ENCODE data around the gene COL9A3.

Gene COL9A3

DNA sequence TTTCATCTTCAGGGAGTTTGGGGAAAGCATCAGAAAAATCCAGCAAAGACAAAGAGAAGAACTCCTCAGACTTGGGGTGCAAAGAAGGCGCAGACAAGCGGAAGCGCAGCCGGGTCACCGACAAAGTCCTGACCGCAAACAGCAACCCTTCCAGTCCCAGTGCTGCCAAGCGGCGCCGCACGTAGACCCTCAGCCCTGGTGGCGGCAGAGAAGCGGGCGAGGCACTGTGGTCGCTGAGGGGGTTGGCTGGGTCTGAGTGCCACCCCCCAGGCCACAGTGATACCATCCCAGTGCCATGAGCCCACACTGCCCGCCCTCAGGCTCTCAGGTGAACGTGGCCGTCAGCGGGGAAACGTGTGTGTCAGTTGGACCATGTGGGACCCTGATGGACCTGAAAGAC, 17.4 kb upstream of the COL9A3 start:
- Histone ChIP-seq H3K4me3 (ENCODE audit: extremely low read depth, insufficient read depth, low read length, poor library complexity, severe bottlenecking) (no peak overlapping the region), H3K27ac (ENCODE audit: low read depth, low read length, severe bottlenecking) (no peak overlapping the region)
- 94 to 99% methylated on average over 17 to 19 of the region's 19 CpGs for WGBS, 2 experiments (ENCODE audit: insufficient coverage in 2 of 2)

DNA sequence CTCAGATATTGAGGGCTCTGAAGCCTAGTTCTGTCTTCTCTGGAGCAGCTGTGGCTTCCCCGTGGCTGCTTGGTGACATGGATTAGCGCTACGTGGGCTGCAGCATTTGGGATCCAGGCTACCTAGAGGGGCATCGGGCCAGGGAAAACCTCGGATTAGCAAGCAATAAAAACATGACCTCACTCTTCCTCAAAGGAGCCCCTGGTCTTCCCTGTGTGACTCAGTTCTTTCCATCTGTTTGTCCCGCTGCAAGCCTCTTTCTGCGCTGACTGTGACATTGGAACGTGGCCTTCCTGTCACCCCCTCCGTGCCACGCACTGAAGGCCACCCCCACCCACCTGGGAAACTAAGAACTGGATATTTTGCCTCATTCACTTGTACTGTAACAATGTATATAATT, 17.0 kb upstream of the COL9A3 start:
- WGBS, 2 experiments (ENCODE audit: insufficient coverage in 2 of 2) = 96 to 97% methylated on average over 7 to 10 of the region's 10 CpGs
- peaks cover 7% of the 10 kb centered on the region for H3K4me1 ChIP-seq (ENCODE audit: control insufficient read depth, insufficient read depth, low read length, poor library complexity, severe bottlenecking)
- H3K9me3 ChIP-seq (ENCODE audit: control insufficient read depth, low read length) = no peaks in the 10 kb centered on the region
- peaks cover 42% of the 10 kb centered on the region for H3K36me3 ChIP-seq (ENCODE audit: control insufficient read depth, insufficient read depth, low read length)
- no peak overlapping the region for H3K4me3 ChIP-seq (ENCODE audit: extremely low read depth, insufficient read depth, low read length, poor library complexity, severe bottlenecking)
- no peak overlapping the region for H3K27ac ChIP-seq (ENCODE audit: low read depth, low read length, severe bottlenecking)

More for the DNA sequence above, 17.4 kb upstream of the COL9A3 start:
- peaks cover 7% of the 10 kb centered on the region for H3K4me1 ChIP-seq (ENCODE audit: control insufficient read depth, insufficient read depth, low read length, poor library complexity, severe bottlenecking)
- no peaks in the 10 kb centered on the region for H3K9me3 ChIP-seq (ENCODE audit: control insufficient read depth, low read length)
- peaks cover 42% of the 10 kb centered on the region for H3K36me3 ChIP-seq (ENCODE audit: control insufficient read depth, insufficient read depth, low read length)

DNA sequence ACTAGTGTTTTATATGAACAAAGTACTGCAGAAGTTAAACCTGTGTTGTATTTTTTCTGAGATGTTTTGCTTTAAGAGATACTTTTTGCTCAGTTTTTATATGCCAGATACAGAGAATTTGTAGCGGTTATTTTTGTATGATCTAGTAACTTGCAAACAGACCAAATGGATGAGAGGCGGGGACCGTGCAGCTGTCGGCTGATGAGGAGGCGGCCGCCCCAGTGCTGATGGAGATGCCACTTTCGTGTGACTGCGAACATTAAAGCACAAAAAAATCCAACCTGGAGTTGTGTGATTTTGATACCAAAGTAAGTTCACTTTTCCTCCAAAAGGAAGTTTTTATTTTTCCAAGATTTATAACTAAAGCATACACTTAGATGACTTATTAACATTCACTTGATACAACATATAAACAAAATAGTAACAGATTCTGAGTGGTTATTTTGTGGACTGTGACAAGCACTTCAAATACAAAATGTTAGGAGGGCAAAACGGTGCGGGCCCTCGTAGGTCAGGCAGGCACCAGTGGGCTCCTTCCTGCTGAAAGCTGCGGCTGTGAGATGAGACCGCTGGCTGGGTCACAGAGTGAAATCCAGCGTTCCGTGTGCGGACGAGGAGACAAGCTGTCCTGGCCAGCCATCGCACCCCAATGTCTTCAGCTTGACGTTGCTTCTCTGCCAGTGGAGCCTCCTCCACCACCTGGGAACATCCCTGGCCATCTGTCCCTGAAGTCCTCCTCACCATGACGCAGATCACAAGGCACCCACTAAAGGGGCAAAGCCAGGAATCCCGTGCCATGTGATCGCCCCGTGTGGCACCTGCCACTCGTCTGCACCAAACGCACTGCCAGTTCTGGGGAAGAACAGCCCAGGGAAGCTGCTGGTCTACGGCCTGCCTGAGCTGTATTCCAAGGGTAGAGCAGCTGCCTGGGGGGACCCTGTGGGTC, 16.3 kb upstream of the COL9A3 start:
- H3K4me1 ChIP-seq (ENCODE audit: control insufficient read depth, insufficient read depth, low read length, poor library complexity, severe bottlenecking) = peaks cover 7% of the 10 kb centered on the region
- no peaks in the 10 kb centered on the region for H3K9me3 ChIP-seq (ENCODE audit: control insufficient read depth, low read length)
- no peak overlapping the region for H3K27ac ChIP-seq (ENCODE audit: low read depth, low read length, severe bottlenecking)
- H3K36me3 ChIP-seq (ENCODE audit: control insufficient read depth, insufficient read depth, low read length) = peaks cover 42% of the 10 kb centered on the region
- 91 to 92% methylated on average over 18 to 23 of the region's 26 CpGs for WGBS, 2 experiments (ENCODE audit: insufficient coverage in 2 of 2)
- no peak overlapping the region for H3K4me3 ChIP-seq (ENCODE audit: extremely low read depth, insufficient read depth, low read length, poor library complexity, severe bottlenecking)

DNA sequence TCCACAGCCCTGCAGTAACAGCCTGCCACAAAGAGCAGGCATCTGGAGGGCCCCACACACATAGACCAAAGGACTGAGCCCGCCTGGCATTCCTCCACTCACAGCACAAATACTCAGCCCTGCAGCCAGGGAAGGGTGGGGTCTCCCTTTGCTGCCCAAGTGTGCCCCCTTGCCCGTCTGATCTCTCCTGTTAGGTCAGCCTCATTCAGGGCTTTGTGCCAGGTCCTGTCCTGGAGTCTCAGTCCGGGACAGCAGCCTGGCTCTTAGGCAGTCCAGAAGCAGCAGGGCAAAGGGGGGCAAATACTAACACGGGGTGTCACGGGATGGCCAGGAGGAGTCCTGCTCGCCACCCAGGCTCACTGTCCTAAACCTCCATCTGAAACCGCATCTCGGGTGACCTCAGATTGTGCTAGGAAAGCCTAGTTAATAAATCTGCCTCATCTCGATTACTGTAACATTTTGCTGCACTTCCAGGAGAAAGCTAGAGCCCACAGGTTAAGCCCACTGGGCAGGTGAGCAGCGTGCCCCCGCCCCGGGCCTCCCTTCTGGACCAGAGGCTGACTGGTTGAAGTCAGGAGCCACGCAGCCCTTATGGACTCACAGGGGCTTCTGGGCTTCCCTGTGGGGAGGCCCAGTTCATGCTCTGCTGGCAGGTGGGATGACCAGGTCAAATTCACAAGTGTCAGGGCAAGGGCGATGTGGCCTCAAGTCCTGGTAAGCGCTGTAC, 15.4 kb upstream of the COL9A3 start:
- no peak overlapping the region for H3K27ac ChIP-seq (ENCODE audit: low read depth, low read length, severe bottlenecking)
- WGBS, 2 experiments (ENCODE audit: insufficient coverage in 2 of 2) = 89 to 97% methylated on average over 14 to 15 of the region's 15 CpGs

DNA sequence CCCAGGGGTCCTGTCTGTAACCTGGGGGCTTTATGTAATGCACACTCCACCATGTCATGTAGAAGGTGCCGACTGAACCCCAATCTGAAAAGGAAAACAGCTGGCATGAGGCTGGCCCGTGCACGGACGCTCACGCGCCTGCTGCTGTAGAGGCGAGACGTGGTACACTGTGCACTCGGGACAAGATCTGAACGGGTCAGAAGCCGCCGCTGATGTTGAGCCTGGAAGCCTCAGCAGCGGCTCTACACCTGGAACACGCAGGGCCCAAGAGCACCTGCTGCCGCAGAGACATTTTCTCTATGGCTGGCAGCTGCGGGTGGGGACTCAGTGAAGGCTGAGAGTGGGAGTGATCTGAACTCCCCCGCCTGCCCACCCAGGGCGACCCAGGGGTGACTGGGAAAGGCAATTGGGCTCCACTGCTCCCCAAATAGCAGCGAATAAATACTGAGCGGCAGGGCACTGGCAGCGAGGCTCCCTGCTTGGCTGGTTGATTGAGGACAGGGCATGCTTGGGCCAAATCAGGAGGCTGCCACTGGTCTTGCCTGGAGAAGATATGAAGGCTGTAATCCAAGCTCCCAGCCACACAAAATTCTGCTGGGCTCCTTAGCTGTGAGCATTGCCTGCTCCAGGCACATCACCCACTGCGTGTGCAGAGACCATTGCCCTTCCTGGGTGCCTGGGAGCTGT, 14.7 kb upstream of the COL9A3 start:
- 91 to 94% methylated on average over 20 to 21 of the region's 22 CpGs for WGBS, 2 experiments (ENCODE audit: insufficient coverage in 2 of 2)
- Histone ChIP-seq H3K4me1 (ENCODE audit: control insufficient read depth, insufficient read depth, low read length, poor library complexity, severe bottlenecking) (peaks cover 11% of the 10 kb centered on the region), H3K27ac (ENCODE audit: low read depth, low read length, severe bottlenecking) (no peak overlapping the region), H3K9me3 (ENCODE audit: control insufficient read depth, low read length) (no peaks in the 10 kb centered on the region), H3K4me3 (ENCODE audit: extremely low read depth, insufficient read depth, low read length, poor library complexity, severe bottlenecking) (no peak overlapping the region), H3K36me3 (ENCODE audit: control insufficient read depth, insufficient read depth, low read length) (peaks cover 48% of the 10 kb centered on the region)

More for the DNA sequence above, 15.4 kb upstream of the COL9A3 start:
- H3K9me3 ChIP-seq (ENCODE audit: control insufficient read depth, low read length) = no peaks in the 10 kb centered on the region
- peaks cover 13% of the 10 kb centered on the region for H3K4me1 ChIP-seq (ENCODE audit: control insufficient read depth, insufficient read depth, low read length, poor library complexity, severe bottlenecking)
- H3K4me3 ChIP-seq (ENCODE audit: extremely low read depth, insufficient read depth, low read length, poor library complexity, severe bottlenecking) = no peak overlapping the region
- peaks cover 42% of the 10 kb centered on the region for H3K36me3 ChIP-seq (ENCODE audit: control insufficient read depth, insufficient read depth, low read length)

DNA sequence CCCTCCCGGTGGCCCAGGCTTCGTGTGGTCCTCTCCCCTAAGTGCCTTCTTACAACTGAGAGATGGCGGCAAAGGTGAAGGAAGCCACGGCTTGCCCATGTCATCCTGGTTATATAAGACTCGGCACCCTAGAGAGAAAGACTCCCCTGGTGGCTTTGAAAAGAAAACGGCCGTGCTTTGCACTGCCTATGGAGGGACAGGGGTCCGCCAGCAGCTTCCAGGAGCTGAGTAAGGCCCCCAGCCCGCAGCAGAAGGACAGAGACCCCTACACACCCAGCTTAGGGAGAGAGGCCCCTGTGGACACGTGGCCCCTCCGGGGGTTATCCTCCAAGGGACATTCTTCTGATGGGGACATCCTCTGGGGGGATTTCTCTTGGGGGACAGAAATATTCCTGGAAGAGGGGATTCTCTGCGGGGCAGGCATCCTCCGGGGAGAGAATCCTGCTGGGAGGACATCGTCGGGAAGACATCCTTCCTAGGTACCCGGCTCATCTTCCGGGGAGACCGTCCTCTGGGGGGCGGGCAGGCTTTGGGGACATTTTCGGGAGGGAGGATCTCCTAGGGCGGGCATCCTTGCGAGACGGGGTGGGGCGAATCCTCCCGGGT, 12.7 kb upstream of the COL9A3 start:
- 37 to 40% methylated on average over 11 of the region's 25 CpGs for WGBS, 2 experiments (ENCODE audit: insufficient coverage in 2 of 2)
- no peak overlapping the region for H3K27ac ChIP-seq (ENCODE audit: low read depth, low read length, severe bottlenecking)

DNA sequence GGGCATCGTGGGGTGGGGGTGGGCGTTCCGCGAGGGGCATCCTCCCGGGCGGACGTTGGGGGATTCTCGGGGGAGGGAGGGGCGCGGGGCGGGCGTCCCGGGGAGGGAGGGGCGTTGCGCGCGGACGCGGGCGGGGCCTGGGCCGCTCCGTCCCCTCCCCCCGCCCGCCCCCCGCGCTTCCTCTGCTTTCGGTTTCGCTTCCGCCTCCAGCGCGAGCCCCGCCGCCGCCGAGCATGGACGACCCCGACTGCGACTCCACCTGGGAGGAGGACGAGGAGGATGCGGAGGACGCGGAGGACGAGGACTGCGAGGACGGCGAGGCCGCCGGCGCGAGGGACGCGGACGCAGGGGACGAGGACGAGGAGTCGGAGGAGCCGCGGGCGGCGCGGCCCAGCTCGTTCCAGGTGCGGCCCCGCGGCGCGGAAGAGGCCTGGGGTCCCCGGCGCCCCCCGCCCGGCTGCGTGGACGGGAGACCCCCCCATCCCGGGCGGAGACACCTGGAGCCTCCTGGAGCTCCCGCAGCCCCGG, 12.2 kb upstream of the COL9A3 start, which contains the start of gene OGFR:
OGFR (plus strand) TSS at position 209 of the 528 bp plus-strand sequence; CDS start at position 234, 25 bp downstream.
- Histone ChIP-seq H3K27ac (ENCODE audit: low read depth, low read length, severe bottlenecking) (no peak within 1 kb of the TSS), H3K36me3 (ENCODE audit: control insufficient read depth, insufficient read depth, low read length) (peaks cover 46% of the 10 kb centered on the region), H3K4me3 (ENCODE audit: extremely low read depth, insufficient read depth, low read length, poor library complexity, severe bottlenecking) (peak within 1 kb of the TSS; percentile 74), H3K4me1 (ENCODE audit: control insufficient read depth, insufficient read depth, low read length, poor library complexity, severe bottlenecking) (peaks cover 6% of the 10 kb centered on the region), H3K9me3 (ENCODE audit: control insufficient read depth, low read length) (no peaks in the 10 kb centered on the region)
- WGBS, 2 experiments (ENCODE audit: insufficient coverage in 2 of 2) = 0% methylated on average over 22 to 27 of the region's 77 CpGs

More for the DNA sequence above, 12.7 kb upstream of the COL9A3 start:
- Histone ChIP-seq H3K36me3 (ENCODE audit: control insufficient read depth, insufficient read depth, low read length) (peaks cover 46% of the 10 kb centered on the region), H3K4me3 (ENCODE audit: extremely low read depth, insufficient read depth, low read length, poor library complexity, severe bottlenecking) (peak overlapping the region; percentile 74), H3K9me3 (ENCODE audit: control insufficient read depth, low read length) (no peaks in the 10 kb centered on the region), H3K4me1 (ENCODE audit: control insufficient read depth, insufficient read depth, low read length, poor library complexity, severe bottlenecking) (peaks cover 6% of the 10 kb centered on the region)

DNA sequence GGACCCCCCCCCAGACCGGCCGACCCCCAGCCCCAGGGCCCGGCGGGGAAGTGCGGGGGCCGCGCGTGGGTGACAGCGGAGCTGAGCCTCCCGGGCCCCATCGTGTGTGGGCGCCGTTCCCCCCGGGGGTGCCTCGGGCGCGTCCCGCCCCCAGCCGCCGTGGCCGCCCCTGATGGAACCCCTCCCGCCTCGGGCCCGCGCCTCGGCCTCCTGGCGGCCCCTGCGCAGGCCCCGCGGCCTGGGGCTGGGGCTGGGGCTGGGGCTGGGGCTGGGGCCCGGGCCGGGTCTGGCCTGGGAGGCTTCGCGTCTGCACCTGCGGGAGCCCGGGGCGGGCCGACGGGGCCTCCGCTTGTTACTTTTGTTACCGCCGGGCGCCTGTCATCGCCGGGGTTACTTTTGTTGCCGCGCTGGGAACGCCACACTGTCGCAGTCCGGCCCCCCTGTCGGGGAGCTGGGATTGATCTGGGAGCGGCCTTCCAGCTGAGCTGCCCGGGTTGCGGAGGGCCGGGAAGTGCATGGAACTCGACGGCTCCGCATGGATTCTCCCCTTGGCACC, 11.6 kb upstream of the COL9A3 start:
- H3K9me3 ChIP-seq (ENCODE audit: control insufficient read depth, low read length) = no peaks in the 10 kb centered on the region
- H3K36me3 ChIP-seq (ENCODE audit: control insufficient read depth, insufficient read depth, low read length) = peaks cover 46% of the 10 kb centered on the region
- H3K4me1 ChIP-seq (ENCODE audit: control insufficient read depth, insufficient read depth, low read length, poor library complexity, severe bottlenecking) = peaks cover 6% of the 10 kb centered on the region
- H3K4me3 ChIP-seq (ENCODE audit: extremely low read depth, insufficient read depth, low read length, poor library complexity, severe bottlenecking) = peak overlapping the region; percentile 74
- no peak overlapping the region for H3K27ac ChIP-seq (ENCODE audit: low read depth, low read length, severe bottlenecking)
- 1% methylated on average over 33 to 41 of the region's 58 CpGs for WGBS, 2 experiments (ENCODE audit: insufficient coverage in 2 of 2)

DNA sequence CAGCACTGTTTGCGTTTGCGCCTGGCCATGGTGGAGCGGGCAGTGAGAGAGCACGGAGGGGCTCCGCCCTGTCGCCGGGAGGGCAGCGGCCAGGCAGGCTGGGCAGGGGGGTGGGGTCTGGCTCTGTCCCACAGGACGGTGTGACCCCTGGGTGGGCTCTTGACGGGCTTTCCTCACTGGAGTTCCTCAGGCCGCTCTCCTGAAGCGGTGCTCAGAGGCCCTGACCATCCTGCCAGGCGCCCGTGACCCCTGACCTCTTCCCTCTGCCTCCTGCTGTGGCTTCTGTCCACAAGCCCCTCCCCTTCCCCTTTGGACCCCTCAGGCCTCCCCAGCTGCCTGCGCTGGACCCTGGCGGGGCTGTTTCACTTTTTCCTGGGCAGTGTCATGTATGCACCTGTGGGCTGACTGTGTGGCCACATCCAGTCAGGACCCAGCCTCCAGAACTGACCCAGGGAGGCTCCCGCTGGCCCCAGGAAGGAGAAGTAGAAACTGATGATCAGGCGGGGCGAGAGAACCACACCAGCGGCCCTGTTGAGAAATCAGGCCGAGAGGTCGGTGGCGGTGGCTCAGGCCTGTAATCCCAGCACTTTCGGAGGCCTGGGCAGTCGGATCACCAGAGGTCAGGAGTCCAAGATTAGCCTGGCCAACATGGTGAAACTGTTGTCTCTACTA, 11.0 kb upstream of the COL9A3 start:
- peak overlapping the region; percentile 74 for H3K4me3 ChIP-seq (ENCODE audit: extremely low read depth, insufficient read depth, low read length, poor library complexity, severe bottlenecking)
- H3K27ac ChIP-seq (ENCODE audit: low read depth, low read length, severe bottlenecking) = no peak overlapping the region
- no peaks in the 10 kb centered on the region for H3K9me3 ChIP-seq (ENCODE audit: control insufficient read depth, low read length)
- peaks cover 47% of the 10 kb centered on the region for H3K36me3 ChIP-seq (ENCODE audit: control insufficient read depth, insufficient read depth, low read length)
- H3K4me1 ChIP-seq (ENCODE audit: control insufficient read depth, insufficient read depth, low read length, poor library complexity, severe bottlenecking) = peaks cover 6% of the 10 kb centered on the region
- 39 to 42% methylated on average over 17 to 25 of the region's 25 CpGs for WGBS, 2 experiments (ENCODE audit: insufficient coverage in 2 of 2)
